GM21528 (cell line): ENCODE measurements around the gene ZNF48.

Experiments used
- ATAC-seq: cut with Tn5 transposase; IDR thresholded peaks from one replicate; pipeline ENCODE4 v1.9.1; 2021; ENCODE audit warnings: mild to moderate bottlenecking, moderate library complexity; ENCODE audit not compliant: unreplicated experiment, low FRiP score

Gene ZNF48

DNA sequence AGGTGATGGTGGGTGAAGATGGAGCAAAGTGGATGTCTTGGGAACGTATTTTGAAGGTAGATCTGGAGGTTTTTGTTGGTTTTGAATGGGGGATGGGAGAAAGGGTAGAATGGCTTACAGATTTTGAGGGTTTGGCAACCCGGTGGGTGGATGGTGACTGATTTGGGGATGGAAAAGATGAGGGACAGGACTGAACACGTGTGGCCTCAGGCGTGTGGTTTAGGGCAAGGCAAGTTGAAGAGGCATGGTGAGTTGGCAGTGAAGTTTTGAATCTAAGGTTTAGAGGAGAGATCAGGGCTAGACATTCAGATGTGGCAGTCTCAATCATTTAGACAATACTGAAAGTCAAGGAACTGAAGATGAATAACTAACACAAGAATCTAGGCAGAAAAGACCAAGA lies 39.6 kb downstream of the ZNF48 start:
- ATAC-seq, result no peak

DNA sequence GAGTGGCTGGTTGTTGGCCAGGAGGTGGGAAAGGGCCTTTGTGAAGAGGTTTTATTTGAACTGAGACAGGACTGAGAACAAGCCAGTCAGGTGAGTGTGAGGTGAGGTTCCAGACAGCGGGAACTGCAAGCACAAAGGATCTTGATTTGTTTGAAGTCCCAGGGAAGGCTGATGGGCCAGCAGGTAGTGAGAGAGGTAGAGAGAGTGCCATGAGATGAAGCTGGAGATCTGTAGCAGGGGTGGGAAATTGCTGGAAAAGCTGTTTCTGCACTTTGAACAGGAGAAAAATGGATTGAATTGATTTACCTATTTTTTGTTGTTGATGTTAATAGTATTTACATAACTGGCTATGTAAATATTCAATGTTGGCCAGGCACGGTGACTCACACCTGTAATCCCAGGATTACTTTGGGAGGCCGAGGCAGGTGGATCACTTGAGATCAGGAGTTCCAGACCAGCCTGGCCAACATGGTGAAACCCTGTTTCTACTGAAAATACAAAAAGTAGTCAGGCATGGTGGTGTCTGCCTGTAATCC lies 42.4 kb downstream of the ZNF48 start:
- no peak for ATAC-seq

DNA sequence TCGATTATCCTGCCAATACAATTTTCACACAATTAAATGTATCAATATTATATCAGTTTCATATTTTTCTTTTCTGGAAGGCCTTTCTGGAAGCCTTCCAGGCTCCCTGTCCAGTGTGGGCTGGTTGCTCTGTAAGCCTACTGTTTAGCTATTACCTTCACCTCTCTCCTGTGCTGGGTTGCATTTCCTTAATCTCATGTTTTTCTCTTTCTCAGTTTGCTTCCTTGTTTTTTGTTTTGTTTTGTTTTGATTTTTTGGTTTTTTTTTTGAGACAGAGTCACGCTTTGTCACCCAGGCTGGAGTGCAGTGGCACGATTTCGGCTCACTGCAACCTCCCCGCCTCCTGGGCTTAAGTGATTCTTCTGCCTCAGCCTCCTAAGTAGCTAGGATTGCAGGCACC lies 43.6 kb downstream of the ZNF48 start:
- ATAC-seq, result no peak

DNA sequence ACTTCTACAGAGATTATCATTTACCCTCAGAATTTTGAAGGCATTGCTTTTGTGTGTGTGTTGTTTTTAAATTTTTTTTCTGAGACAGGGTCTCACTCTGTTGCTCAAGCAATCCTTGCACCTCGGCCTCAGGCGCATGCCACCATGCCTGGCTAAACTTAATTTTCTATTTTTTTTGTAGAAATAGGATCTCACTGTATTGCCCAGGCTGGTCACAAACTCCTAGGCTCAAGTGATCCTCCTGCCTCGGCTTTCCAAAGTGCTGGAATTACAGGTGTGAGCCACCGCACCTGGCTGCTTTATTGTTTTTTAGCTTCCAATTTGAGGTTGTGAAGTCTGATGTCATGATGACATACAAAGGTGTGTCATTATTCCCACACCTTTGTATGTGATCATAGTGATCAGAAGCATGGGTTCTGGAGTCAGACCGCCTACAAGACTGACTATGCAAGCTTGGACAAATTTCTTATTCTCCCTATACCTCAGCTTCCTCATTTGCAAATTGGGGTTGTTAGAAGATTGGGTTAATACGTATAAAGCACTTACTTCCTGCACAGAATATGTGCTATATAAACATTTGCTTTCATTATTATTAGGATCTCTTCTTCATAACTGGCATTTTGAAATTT lies 44.6 kb downstream of the ZNF48 start:
- no peak for ATAC-seq

DNA sequence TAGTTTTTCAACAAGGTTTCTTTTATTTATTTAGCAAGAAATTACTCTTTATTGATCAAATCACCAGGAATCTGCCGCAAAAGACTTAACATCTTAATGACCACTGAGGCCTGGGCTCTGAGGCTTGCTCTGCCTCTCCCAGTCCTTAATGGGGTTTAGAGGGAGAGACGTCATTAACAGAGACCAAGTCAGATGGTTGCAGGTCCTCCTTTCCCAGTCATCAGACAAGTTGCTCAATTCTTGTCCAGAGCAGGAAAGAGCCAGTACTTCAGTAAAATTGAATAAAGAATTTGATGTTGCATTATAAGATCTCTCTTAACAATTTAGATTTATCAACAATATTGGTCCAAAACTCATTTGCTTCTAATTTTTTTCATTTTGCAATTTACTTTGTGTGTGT lies 48.4 kb downstream of the ZNF48 start:
- ATAC-seq, result no peak

DNA sequence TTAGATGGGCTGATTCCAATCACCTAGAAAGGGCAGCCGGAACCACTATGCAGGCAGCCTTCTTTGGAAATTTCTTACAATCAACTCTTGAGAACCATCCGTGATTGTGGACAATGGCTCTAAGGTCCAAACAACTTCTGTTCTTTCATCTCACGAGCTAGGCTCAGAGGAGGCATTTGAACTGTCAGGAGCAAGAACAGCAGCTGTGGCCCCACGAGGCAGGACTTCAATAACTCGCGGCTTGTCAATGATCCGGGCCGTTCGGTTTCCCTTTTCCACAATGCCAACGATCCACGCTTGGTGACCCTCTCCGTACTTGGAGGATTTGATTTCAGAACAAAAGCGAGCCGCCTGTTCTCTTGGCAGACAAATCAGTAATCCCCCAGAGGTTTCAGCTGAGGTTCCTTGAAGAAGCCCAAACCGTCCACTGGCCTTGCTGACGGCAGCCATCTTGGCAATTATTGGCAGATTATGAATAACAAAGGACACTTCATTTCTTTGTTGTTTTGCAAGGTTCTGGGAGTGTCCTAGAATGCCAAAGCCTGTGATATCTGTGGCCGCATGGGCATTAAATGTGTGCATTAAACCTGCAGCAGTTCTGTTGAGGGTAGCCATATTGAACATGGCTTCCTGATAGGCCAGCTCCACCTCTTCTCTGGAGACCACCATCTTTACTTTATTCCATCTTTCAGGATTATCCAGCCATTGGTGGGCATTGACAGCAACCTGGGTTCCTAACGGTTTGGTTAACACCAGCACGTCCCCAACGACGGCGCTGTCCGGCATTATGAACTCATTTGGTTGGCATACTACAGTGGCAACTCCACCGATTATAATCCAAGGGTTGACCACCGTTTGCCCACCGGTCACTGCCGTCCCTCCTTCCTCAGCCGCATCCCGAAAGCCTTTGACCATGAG lies 49.3 kb downstream of the ZNF48 start:
- ATAC-seq, result no peak

DNA sequence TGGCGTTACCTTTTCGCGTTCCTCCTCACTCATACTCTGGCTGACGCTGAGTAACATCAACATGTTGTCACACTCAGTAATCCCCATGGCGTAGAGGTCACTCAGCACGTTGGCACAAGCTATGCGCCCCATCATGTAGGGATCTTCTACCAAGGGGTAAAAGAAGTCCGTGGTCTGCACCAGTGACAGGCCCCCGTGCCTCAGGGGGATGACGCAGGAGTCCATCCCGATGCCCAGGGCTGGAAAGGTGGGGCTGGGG lies 49.9 kb downstream of the ZNF48 start:
- ATAC-seq, result peak; percentile 16

DNA sequence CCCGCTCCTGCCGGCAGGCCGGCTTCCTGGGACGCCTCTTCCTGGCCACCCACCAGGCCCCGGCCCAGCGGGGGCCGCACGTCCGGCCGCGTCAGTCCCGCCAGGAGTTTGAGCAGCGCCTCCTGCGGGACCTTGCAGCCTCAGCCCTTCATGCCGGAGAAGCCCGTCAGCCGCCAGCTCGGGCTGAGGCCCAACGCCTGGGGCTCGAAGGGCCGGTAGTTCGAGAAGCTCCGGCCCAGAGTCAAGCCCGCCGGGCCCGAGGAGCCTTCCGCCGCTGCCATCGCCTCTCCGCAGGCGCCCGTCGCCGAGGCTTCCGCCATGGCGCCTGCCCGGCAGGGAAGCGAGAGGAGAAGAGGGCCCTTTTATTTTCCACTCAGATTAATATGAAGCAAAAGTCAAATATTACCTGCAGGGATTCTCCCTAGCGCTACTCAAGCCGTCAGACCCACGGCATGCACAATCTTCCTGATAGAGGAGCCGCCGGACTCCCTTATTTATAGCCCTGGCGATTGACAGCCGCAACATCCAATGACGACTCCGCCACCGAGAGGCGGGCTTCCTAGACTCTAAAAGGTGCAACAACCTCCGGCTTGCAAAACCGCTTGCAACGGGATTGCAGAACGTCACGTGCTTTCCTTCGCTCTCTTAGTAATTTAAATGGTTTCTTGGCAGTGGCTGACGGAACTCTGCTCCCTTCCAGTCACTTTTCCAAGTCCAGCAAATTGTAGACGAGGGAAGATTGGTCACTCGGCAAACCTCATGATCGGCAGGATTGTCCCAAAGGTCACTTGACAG lies 50.4 kb downstream of the ZNF48 start, which contains the start of gene SEPHS2:
SEPHS2 (minus strand) TSS at position 467 of the 795 bp plus-strand sequence; CDS start at position 320, 147 bp downstream.
- peak; percentile 78 for ATAC-seq

DNA sequence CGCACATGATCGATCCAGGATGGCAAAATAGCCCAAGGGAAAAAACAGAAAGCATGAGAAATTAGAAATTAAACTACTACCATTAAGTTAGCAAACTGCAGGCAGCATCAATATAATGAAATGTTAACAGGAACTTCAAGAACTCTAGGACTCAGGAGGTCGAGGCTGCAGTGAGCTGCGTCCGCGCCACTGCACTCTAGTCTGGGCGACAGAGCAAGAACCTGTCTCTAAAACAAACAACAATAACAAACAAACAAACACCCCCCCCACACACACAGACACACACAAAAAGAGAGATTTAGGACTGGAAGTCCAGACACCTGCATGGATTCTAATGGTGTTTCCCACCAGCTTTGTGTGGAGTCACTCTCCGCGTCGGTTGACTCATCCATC lies 51.0 kb downstream of the ZNF48 start:
- no peak for ATAC-seq

DNA sequence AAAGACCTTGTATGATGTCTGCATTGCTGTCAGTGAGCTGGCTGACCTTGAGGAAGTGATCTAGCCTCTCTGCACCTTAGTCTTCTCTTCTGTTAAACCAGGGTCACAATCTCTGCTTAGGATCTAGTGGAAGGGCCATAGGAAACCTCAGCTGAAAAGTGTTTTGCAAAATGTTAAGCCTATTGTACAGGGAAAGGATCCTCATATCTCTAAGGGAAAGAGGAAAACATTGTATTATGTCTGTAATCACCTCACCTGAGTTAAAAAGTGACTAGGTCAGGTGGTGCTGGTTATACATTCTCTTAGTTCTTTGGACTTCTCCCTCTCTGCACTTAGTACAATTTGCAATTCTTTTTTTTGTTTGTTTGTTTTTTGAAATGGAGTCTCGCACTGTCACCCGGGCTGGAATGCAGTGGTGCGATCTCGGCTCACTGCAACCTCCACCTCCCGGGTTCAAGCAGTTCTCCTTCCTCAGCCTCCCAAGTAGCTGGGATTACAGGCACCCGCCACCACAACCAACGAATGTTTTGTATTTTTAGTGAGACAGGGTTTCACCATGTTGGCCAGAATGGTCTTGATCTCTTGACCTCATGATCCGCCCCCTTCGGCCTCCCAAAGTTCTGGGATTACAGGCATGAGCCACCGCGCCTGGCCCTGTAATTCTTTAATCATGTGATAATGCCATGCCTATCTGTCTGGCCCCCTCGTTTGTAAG lies 52.4 kb downstream of the ZNF48 start:
- ATAC-seq, result no peak

DNA sequence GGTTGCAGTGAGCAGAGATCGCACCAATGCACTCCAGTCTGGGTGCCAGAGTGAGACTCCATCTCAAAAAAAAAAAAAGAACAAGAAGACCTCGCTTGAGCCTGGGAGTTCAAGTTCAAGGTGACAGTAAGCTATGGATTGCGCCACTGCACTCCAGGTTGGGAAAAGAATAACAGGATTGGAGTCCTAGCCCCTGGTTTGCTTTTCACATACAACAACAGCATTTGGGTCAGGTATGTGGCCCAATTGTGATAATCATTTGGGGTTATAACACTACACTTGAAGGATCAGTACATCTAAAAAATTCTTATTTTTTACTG lies 53.9 kb downstream of the ZNF48 start:
- ATAC-seq, result no peak
